ENCODE measurements around the gene CTSL.

CTSL gene

GRCh38 chr9:87687207-87687606, 38.7 kb upstream of the CTSL start:
- Histone ChIP-seq H4K20me1 (ENCODE audit: insufficient read depth, low read length) (no peaks in the 10 kb centered on the region), H3K9ac (ENCODE audit: low read length) (no peak overlapping the region), H3K9me2 (ENCODE audit: low read depth, low read length) (no peaks in the 10 kb centered on the region), H3F3A (ENCODE audit: insufficient read depth, low read length) (no peaks in the 10 kb centered on the region), H3K27ac (ENCODE audit: low read depth, low read length, poor library complexity, severe bottlenecking) (no peak overlapping the region), H3K9me3 (ENCODE audit: low read length) (no peaks in the 10 kb centered on the region), H3K4me1 (ENCODE audit: insufficient read depth, low read length, severe bottlenecking) (no peaks in the 10 kb centered on the region), H3K4me2 (ENCODE audit: low read length) (no peak overlapping the region), H3K79me2 (ENCODE audit: insufficient read depth, low read length) (no peaks in the 10 kb centered on the region), H3K36me3 (ENCODE audit: insufficient read depth, low read length) (no peaks in the 10 kb centered on the region), H2AFZ (ENCODE audit: low read length) (no peak overlapping the region), H3K27me3 (ENCODE audit: insufficient read depth, low read length) (no peaks in the 10 kb centered on the region), H3K4me3 (ENCODE audit: low read depth, low read length, poor library complexity, severe bottlenecking) (no peak overlapping the region)
- TF ChIP-seq EZH2 (IDR thresholded peaks at IDR 0.05; ENCODE audit: borderline replicate concordance, low read length) (no peak), CTCF (IDR thresholded peaks at IDR 0.05; ENCODE audit: low read length) (no peak)

GRCh38 chr9:87694236-87694755, 31.6 kb upstream of the CTSL start:
- H3K36me3 ChIP-seq (ENCODE audit: insufficient read depth, low read length), result no peaks in the 10 kb centered on the region

GRCh38 chr9:87695523-87695922, 30.4 kb upstream of the CTSL start:
- H3K4me2 ChIP-seq (ENCODE audit: low read length), result no peak overlapping the region
- no peaks in the 10 kb centered on the region for H3K9me2 ChIP-seq (ENCODE audit: low read depth, low read length)
- H3F3A ChIP-seq (ENCODE audit: insufficient read depth, low read length), result no peaks in the 10 kb centered on the region
- H3K9ac ChIP-seq (ENCODE audit: low read length), result no peak overlapping the region
- no peaks in the 10 kb centered on the region for H3K4me1 ChIP-seq (ENCODE audit: insufficient read depth, low read length, severe bottlenecking)
- no peak overlapping the region for H3K4me3 ChIP-seq (ENCODE audit: low read depth, low read length, poor library complexity, severe bottlenecking)
- no peaks in the 10 kb centered on the region for H4K20me1 ChIP-seq (ENCODE audit: insufficient read depth, low read length)
- no peaks in the 10 kb centered on the region for H3K9me3 ChIP-seq (ENCODE audit: low read length)
- no peaks in the 10 kb centered on the region for H3K27me3 ChIP-seq (ENCODE audit: insufficient read depth, low read length)
- no peak overlapping the region for H2AFZ ChIP-seq (ENCODE audit: low read length)
- H3K79me2 ChIP-seq (ENCODE audit: insufficient read depth, low read length), result no peaks in the 10 kb centered on the region
- no peak overlapping the region for H3K27ac ChIP-seq (ENCODE audit: low read depth, low read length, poor library complexity, severe bottlenecking)
- H3K36me3 ChIP-seq (ENCODE audit: insufficient read depth, low read length), result no peaks in the 10 kb centered on the region
- TF ChIP-seq EZH2 (IDR thresholded peaks at IDR 0.05; ENCODE audit: borderline replicate concordance, low read length), result no peak
- no peak for TF ChIP-seq CTCF (IDR thresholded peaks at IDR 0.05; ENCODE audit: low read length)

More at GRCh38 chr9:87694236-87694755, 31.6 kb upstream of the CTSL start:
- Histone ChIP-seq H4K20me1 (ENCODE audit: insufficient read depth, low read length) (no peaks in the 10 kb centered on the region), H2AFZ (ENCODE audit: low read length) (no peak overlapping the region), H3K27me3 (ENCODE audit: insufficient read depth, low read length) (no peaks in the 10 kb centered on the region), H3K4me2 (ENCODE audit: low read length) (no peak overlapping the region), H3F3A (ENCODE audit: insufficient read depth, low read length) (no peaks in the 10 kb centered on the region), H3K9ac (ENCODE audit: low read length) (no peak overlapping the region), H3K9me3 (ENCODE audit: low read length) (no peaks in the 10 kb centered on the region), H3K9me2 (ENCODE audit: low read depth, low read length) (no peaks in the 10 kb centered on the region), H3K4me1 (ENCODE audit: insufficient read depth, low read length, severe bottlenecking) (no peaks in the 10 kb centered on the region), H3K4me3 (ENCODE audit: low read depth, low read length, poor library complexity, severe bottlenecking) (no peak overlapping the region), H3K79me2 (ENCODE audit: insufficient read depth, low read length) (no peaks in the 10 kb centered on the region), H3K27ac (ENCODE audit: low read depth, low read length, poor library complexity, severe bottlenecking) (no peak overlapping the region)
- TF ChIP-seq CTCF (IDR thresholded peaks at IDR 0.05; ENCODE audit: low read length) (no peak), EZH2 (IDR thresholded peaks at IDR 0.05; ENCODE audit: borderline replicate concordance, low read length) (no peak)

Data from OCI-LY1 (cell line).